Osteocyte (in vitro differentiated cells): ENCODE data around the gene FCN3. TPM values are rescaled to one million over a fixed set of nuclear protein-coding genes. Genes with fewer than 3 reads are reported as not detected.

Experiments
- DNase-seq: peaks from one replicate; pipeline ENCODE4 v3.0.0; 2021; ENCODE audit warnings: mixed read lengths; ENCODE audit not compliant: unreplicated experiment; ENCODE audit errors: extremely low spot score
- H3K27ac Mint-ChIP-seq: one replicate; pipeline ENCODE4 v1.8.0; 2021; ENCODE audit warnings: mild to moderate bottlenecking, mixed read lengths; ENCODE audit not compliant: unreplicated experiment
- H3K27me3 Mint-ChIP-seq: one replicate; pipeline ENCODE4 v1.8.0; 2021; ENCODE audit warnings: mixed read lengths; ENCODE audit not compliant: unreplicated experiment
- H3K36me3 Mint-ChIP-seq: one replicate; pipeline ENCODE4 v1.8.0; 2021; ENCODE audit warnings: mixed read lengths; ENCODE audit not compliant: unreplicated experiment
- H3K4me1 Mint-ChIP-seq: one replicate; pipeline ENCODE4 v1.8.0; 2021; ENCODE audit warnings: mixed read lengths; ENCODE audit not compliant: unreplicated experiment
- H3K4me3 Mint-ChIP-seq: one replicate; pipeline ENCODE4 v1.8.0; 2021; ENCODE audit warnings: mild to moderate bottlenecking, moderate library complexity, mixed read lengths; ENCODE audit not compliant: unreplicated experiment
- H3K9me3 Mint-ChIP-seq: one replicate; pipeline ENCODE4 v1.8.0; 2021; ENCODE audit warnings: mixed read lengths; ENCODE audit not compliant: unreplicated experiment
- total RNA-seq: library from RNA; stranded (reverse); gene quantifications from 2 replicates; pipeline ENCODE4 v1.2.1, GENCODE V29; 2021
- TF ChIP-seq, protein P1 (sequence below): fragments of 200-600 bp; sonication (generic); IDR thresholded peaks from 2 replicates; pipeline ENCODE4 v1.5.0; 2021; ENCODE audit warnings: antibody characterized with exemption, mild to moderate bottlenecking, moderate library complexity

FCN3 gene
- total RNA-seq, 1 donor from 2014 or later = not detected

- Mint-ChIP-seq H3K4me1 (peaks cover 14% of the 10 kb centered on the region), H3K36me3 (no peaks in the 10 kb centered on the region), H3K4me3 (peak overlapping the region; percentile 38), H3K27ac (no peak overlapping the region), H3K27me3 (no peaks in the 10 kb centered on the region), H3K9me3 (no peaks in the 10 kb centered on the region)
- TF ChIP-seq, protein P1, sequence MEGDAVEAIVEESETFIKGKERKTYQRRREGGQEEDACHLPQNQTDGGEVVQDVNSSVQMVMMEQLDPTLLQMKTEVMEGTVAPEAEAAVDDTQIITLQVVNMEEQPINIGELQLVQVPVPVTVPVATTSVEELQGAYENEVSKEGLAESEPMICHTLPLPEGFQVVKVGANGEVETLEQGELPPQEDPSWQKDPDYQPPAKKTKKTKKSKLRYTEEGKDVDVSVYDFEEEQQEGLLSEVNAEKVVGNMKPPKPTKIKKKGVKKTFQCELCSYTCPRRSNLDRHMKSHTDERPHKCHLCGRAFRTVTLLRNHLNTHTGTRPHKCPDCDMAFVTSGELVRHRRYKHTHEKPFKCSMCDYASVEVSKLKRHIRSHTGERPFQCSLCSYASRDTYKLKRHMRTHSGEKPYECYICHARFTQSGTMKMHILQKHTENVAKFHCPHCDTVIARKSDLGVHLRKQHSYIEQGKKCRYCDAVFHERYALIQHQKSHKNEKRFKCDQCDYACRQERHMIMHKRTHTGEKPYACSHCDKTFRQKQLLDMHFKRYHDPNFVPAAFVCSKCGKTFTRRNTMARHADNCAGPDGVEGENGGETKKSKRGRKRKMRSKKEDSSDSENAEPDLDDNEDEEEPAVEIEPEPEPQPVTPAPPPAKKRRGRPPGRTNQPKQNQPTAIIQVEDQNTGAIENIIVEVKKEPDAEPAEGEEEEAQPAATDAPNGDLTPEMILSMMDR = no peak
- no peak for DNase-seq
Observed at GRCh38 chr1:27349784-27350662, 24.6 kb downstream of the FCN3 start.

GRCh38 chr1:27348861-27349783 is 25.5 kb downstream of the FCN3 start:
- Mint-ChIP-seq H3K36me3 (no peaks in the 10 kb centered on the region), H3K4me3 (peak overlapping the region; percentile 18), H3K4me1 (peaks cover 14% of the 10 kb centered on the region), H3K27me3 (no peaks in the 10 kb centered on the region), H3K27ac (no peak overlapping the region), H3K9me3 (no peaks in the 10 kb centered on the region)
- TF ChIP-seq, protein P1 = no peak
- no peak for DNase-seq

GRCh38 chr1:27346991-27347624 is 27.5 kb downstream of the FCN3 start:
- Mint-ChIP-seq H3K4me1 (peaks cover 21% of the 10 kb centered on the region), H3K27me3 (no peaks in the 10 kb centered on the region), H3K4me3 (no peak overlapping the region), H3K36me3 (no peaks in the 10 kb centered on the region), H3K9me3 (no peaks in the 10 kb centered on the region), H3K27ac (no peak overlapping the region)
- no peak for DNase-seq
- TF ChIP-seq, protein P1 = no peak

GRCh38 chr1:27346357-27346756 is 28.3 kb downstream of the FCN3 start:
- H3K27me3 Mint-ChIP-seq = no peaks in the 10 kb centered on the region
- DNase-seq = no peak
- H3K36me3 Mint-ChIP-seq = no peaks in the 10 kb centered on the region
- TF ChIP-seq, protein P1 = no peak
- peaks cover 25% of the 10 kb centered on the region for H3K4me1 Mint-ChIP-seq
- H3K4me3 Mint-ChIP-seq = no peak overlapping the region
- H3K9me3 Mint-ChIP-seq = no peaks in the 10 kb centered on the region
- no peak overlapping the region for H3K27ac Mint-ChIP-seq
